WTC11 (cell line): ENCODE results near the gene EMP1.

Experiments used
- CREB1 ChIP-seq: sonication (generic); formaldehyde crosslinking; IDR thresholded peaks from 2 replicates; pipeline ENCODE4 v1.8.0; 2023; ENCODE audit warnings: mild to moderate bottlenecking, missing genetic modification reagents
- JUN ChIP-seq: sonication (generic); formaldehyde crosslinking; IDR thresholded peaks from 2 replicates; pipeline ENCODE4 v1.8.0; 2023; ENCODE audit warnings: mild to moderate bottlenecking, missing genetic modification reagents
- NR1H2 ChIP-seq: sonication (generic); formaldehyde crosslinking; IDR thresholded peaks from 2 replicates; pipeline ENCODE4 v1.9.0; 2021; ENCODE audit warnings: mild to moderate bottlenecking, moderate library complexity, missing genetic modification reagents
- TCF7 ChIP-seq: sonication (generic); formaldehyde crosslinking; IDR thresholded peaks from 2 replicates; pipeline ENCODE4 v1.8.0; 2022; ENCODE audit warnings: mild to moderate bottlenecking, low read depth, missing genetic modification reagents, moderate library complexity
- ZNF423 ChIP-seq: fragments of 250-450 bp; sonication (Bioruptor Pico); IDR thresholded peaks from 2 replicates; pipeline ENCODE4 v2.1.2; 2022; ENCODE audit warnings: mild to moderate bottlenecking, moderate library complexity
- TF ChIP-seq, protein P1 (sequence below): fragments of 200-600 bp; IDR thresholded peaks from 2 replicates; pipeline ENCODE4 v1.8.0; 2022; ENCODE audit warnings: antibody characterized with exemption
- TF ChIP-seq, protein P2 (sequence below): sonication (generic); formaldehyde crosslinking; IDR thresholded peaks from 2 replicates; pipeline ENCODE4 v1.8.1; 2023; ENCODE audit warnings: mild to moderate bottlenecking, missing genetic modification reagents
- TF ChIP-seq, protein P3 (sequence below): sonication (generic); formaldehyde crosslinking; IDR thresholded peaks from 2 replicates; pipeline ENCODE4 v1.8.0; 2023; ENCODE audit warnings: missing genetic modification reagents
- TF ChIP-seq, protein P4 (sequence below): fragments of 250-450 bp; sonication (Bioruptor Pico); IDR thresholded peaks from 2 replicates; pipeline ENCODE4 v1.9.0; 2021; ENCODE audit warnings: mild to moderate bottlenecking
- TF ChIP-seq, protein P5 (sequence below): sonication (generic); formaldehyde crosslinking; IDR thresholded peaks from 2 replicates; pipeline ENCODE4 v1.8.0; 2022; ENCODE audit warnings: mild to moderate bottlenecking, missing genetic modification reagents
- TF ChIP-seq, protein P6 (sequence below): fragments of 250-450 bp; sonication (Bioruptor Pico); IDR thresholded peaks from 2 replicates; pipeline ENCODE4 v1.9.0; 2021; ENCODE audit warnings: moderate library complexity, mild to moderate bottlenecking, inconsistent platforms, borderline replicate concordance
- TF ChIP-seq, protein P7 (sequence below): sonication (generic); formaldehyde crosslinking; conservative IDR thresholded peaks from 2 replicates; pipeline ENCODE4 v1.8.1; 2022; ENCODE audit warnings: mild to moderate bottlenecking, missing genetic modification reagents

DNA sequence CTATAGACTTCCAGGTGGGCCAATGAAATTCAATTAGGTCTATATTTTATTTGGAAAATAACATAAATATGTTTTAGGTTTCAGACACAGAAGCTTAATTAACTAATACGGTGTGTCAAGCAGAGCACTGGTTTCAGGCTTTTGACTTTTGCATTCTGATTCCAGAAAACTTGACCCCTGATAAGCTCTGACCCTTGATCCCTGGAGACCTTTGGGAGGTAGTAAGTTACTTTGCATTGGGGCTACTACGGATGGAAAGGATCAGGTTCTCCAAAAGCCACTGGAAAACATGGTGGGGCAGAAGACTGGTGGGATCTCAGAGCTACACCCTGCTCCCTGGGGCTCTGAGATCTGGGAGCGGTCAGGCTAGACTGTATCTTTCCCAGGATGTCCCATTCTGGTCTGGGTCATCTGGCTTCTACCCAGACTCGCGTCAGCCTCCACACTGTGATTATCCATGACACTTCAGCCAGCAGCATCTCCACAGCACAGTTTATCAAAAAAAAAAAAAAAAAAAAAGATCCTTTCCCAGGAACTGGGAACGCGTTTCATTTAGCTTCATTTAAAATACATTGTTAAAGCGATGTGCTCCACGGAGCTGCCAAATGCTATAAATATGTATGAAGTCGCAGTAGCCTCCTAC is 17.8 kb upstream of the EMP1 start:
- TF ChIP-seq, protein P1, sequence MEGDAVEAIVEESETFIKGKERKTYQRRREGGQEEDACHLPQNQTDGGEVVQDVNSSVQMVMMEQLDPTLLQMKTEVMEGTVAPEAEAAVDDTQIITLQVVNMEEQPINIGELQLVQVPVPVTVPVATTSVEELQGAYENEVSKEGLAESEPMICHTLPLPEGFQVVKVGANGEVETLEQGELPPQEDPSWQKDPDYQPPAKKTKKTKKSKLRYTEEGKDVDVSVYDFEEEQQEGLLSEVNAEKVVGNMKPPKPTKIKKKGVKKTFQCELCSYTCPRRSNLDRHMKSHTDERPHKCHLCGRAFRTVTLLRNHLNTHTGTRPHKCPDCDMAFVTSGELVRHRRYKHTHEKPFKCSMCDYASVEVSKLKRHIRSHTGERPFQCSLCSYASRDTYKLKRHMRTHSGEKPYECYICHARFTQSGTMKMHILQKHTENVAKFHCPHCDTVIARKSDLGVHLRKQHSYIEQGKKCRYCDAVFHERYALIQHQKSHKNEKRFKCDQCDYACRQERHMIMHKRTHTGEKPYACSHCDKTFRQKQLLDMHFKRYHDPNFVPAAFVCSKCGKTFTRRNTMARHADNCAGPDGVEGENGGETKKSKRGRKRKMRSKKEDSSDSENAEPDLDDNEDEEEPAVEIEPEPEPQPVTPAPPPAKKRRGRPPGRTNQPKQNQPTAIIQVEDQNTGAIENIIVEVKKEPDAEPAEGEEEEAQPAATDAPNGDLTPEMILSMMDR: no peak
- TF ChIP-seq, protein P2, sequence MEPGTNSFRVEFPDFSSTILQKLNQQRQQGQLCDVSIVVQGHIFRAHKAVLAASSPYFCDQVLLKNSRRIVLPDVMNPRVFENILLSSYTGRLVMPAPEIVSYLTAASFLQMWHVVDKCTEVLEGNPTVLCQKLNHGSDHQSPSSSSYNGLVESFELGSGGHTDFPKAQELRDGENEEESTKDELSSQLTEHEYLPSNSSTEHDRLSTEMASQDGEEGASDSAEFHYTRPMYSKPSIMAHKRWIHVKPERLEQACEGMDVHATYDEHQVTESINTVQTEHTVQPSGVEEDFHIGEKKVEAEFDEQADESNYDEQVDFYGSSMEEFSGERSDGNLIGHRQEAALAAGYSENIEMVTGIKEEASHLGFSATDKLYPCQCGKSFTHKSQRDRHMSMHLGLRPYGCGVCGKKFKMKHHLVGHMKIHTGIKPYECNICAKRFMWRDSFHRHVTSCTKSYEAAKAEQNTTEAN (CRISPR knock-in tag): no peak
- TF ChIP-seq, protein P3, sequence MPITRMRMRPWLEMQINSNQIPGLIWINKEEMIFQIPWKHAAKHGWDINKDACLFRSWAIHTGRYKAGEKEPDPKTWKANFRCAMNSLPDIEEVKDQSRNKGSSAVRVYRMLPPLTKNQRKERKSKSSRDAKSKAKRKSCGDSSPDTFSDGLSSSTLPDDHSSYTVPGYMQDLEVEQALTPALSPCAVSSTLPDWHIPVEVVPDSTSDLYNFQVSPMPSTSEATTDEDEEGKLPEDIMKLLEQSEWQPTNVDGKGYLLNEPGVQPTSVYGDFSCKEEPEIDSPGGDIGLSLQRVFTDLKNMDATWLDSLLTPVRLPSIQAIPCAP (CRISPR knock-in tag): no peak
- TF ChIP-seq NR1H2 (CRISPR knock-in tag) (no peak), JUN (no peak), ZNF423 (CRISPR knock-in tag) (no peak), TCF7 (CRISPR knock-in tag) (no peak), CREB1 (CRISPR knock-in tag) (no peak)
- TF ChIP-seq, protein P4, sequence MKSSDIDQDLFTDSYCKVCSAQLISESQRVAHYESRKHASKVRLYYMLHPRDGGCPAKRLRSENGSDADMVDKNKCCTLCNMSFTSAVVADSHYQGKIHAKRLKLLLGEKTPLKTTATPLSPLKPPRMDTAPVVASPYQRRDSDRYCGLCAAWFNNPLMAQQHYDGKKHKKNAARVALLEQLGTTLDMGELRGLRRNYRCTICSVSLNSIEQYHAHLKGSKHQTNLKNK (CRISPR knock-in tag): no peak
- TF ChIP-seq, protein P5, sequence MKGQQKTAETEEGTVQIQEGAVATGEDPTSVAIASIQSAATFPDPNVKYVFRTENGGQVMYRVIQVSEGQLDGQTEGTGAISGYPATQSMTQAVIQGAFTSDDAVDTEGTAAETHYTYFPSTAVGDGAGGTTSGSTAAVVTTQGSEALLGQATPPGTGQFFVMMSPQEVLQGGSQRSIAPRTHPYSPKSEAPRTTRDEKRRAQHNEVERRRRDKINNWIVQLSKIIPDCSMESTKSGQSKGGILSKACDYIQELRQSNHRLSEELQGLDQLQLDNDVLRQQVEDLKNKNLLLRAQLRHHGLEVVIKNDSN: no peak
- TF ChIP-seq, protein P6, sequence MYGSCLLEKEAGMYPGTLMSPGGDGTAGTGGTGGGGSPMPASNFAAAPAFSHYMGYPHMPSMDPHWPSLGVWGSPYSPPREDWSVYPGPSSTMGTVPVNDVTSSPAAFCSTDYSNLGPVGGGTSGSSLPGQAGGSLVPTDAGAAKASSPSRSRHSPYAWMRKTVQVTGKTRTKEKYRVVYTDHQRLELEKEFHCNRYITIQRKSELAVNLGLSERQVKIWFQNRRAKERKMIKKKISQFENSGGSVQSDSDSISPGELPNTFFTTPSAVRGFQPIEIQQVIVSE: no peak
- TF ChIP-seq, protein P7, sequence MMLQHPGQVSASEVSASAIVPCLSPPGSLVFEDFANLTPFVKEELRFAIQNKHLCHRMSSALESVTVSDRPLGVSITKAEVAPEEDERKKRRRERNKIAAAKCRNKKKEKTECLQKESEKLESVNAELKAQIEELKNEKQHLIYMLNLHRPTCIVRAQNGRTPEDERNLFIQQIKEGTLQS (CRISPR knock-in tag): no peak
